Smooth muscle cell (in vitro differentiated cells): Measurements from ENCODE around the gene NRG3. TPM values are rescaled to one million over a fixed set of nuclear protein-coding genes. Genes with fewer than 3 reads are reported as not detected.
A peak's percentile ranks its signal among the peaks of the same experiment; 100 is the strongest.

Experiments used
- DNase-seq: peaks from one replicate; lab custom pipeline; 2025; ENCODE audit not compliant: unreplicated experiment; lab: John Stamatoyannopoulos, UW
- H2AFZ ChIP-seq: fragments of 200-600 bp; sonication (generic); 2 replicates; pipeline ENCODE4 v1.6.0; 2016; ENCODE audit warnings: antibody characterized with exemption, low read depth, mild to moderate bottlenecking
- H3F3A ChIP-seq: fragments of 200-600 bp; sonication (generic); 2 replicates; pipeline ENCODE4 v1.6.0; 2017; ENCODE audit warnings: antibody characterized with exemption, low read depth
- H3K27ac ChIP-seq: fragments of 200-600 bp; sonication (generic); 2 replicates; pipeline ENCODE4 v1.5.1; 2016; ENCODE audit warnings: low read depth, mild to moderate bottlenecking
- H3K27me3 ChIP-seq: fragments of 200-600 bp; sonication (generic); 2 replicates; pipeline ENCODE4 v1.6.1; 2016; ENCODE audit warnings: low read depth, mild to moderate bottlenecking
- H3K36me3 ChIP-seq: fragments of 200-600 bp; sonication (generic); 2 replicates; pipeline ENCODE4 v1.5.1; 2016; ENCODE audit warnings: low read depth
- H3K4me1 ChIP-seq: fragments of 200-600 bp; sonication (generic); 2 replicates; pipeline ENCODE4 v1.5.1; 2016; ENCODE audit warnings: low read depth
- H3K4me2 ChIP-seq: fragments of 200-600 bp; sonication (generic); 2 replicates; pipeline ENCODE4 v1.6.0; 2016; ENCODE audit warnings: mild to moderate bottlenecking
- H3K4me3 ChIP-seq: fragments of 200-600 bp; sonication (generic); 2 replicates; pipeline ENCODE4 v1.5.1; 2016; ENCODE audit warnings: mild to moderate bottlenecking
- H3K79me2 ChIP-seq: fragments of 200-600 bp; sonication (generic); 2 replicates; pipeline ENCODE4 v1.6.0; 2016; ENCODE audit warnings: low read depth, mild to moderate bottlenecking
- H3K9ac ChIP-seq: fragments of 200-600 bp; sonication (generic); 2 replicates; pipeline ENCODE4 v1.6.0; 2016; ENCODE audit warnings: low read depth
- H3K9me3 ChIP-seq: fragments of 200-600 bp; sonication (generic); replicated peaks from 2 replicates; pipeline ENCODE4 v1.5.1; 2016; ENCODE audit warnings: low read depth
- H4K20me1 ChIP-seq: fragments of 200-600 bp; sonication (generic); 2 replicates; pipeline ENCODE4 v1.6.0; 2016; ENCODE audit warnings: low read depth
- WGBS: methylation state at CpG from one replicate; pipeline ENCODE4 v1.1.7; 2016; ENCODE audit warnings: low lambda C conversion rate; 5-methylcytosine and 5-hydroxymethylcytosine counted together
- polyA plus RNA-seq: library from polyadenylated mRNA; unstranded; fragments of >200 nt; fragmentation: Nextera tagmentation; extraction: Ambion mirVana; gene quantifications from 2 replicates; pipeline ENCODE4 v1.2.1, GENCODE V29; 2016
- total RNA-seq: library from RNA; depleted of rRNA; stranded (reverse); fragments of >200 nt; gene quantifications from 2 replicates; pipeline ENCODE4 v1.2.3, GENCODE V29; 2014
- TF ChIP-seq, protein P1 (sequence below): fragments of 200-600 bp; sonication (generic); IDR thresholded peaks from 2 replicates; pipeline ENCODE4 v1.5.1; 2017; ENCODE audit warnings: borderline replicate concordance, mild to moderate bottlenecking, antibody characterized with exemption; ENCODE audit not compliant: insufficient read depth, poor library complexity, severe bottlenecking

Gene NRG3
- total and polyA plus RNA-seq, 2 experiments from 2014 or later = 4.0 to 4.8 TPM

DNA sequence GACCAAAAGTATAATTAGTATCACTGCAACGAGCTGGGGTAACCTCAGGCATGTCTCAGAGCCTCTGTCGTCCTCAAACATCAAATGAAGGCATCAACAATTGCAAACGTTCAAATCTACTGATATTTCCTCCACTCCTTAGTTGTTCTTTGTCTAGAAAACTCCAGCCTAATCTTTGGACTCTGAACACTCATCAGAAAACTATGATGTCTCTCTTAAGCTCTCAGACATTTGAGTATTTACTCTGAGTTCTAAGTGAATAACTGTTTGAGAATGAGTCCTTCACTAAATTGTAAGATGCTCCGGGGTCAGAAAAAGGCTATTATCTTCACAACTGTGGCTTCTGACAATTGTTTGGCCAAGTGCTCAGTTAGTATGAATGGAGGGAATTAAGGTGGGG lies 536.4 kb downstream of the NRG3 start:
- H2AFZ ChIP-seq = peak overlapping the region; percentile 40
- peak overlapping the region; percentile 16 for H3K9ac ChIP-seq
- H4K20me1 ChIP-seq = no peaks in the 10 kb centered on the region
- peaks cover 10% of the 10 kb centered on the region for H3F3A ChIP-seq
- no peak overlapping the region for H3K4me3 ChIP-seq
- H3K36me3 ChIP-seq = no peaks in the 10 kb centered on the region
- DNase-seq = no peak
- H3K27me3 ChIP-seq = no peaks in the 10 kb centered on the region
- H3K4me1 ChIP-seq = no peaks in the 10 kb centered on the region
- peak overlapping the region; percentile 68 for H3K27ac ChIP-seq
- no peaks in the 10 kb centered on the region for H3K79me2 ChIP-seq
- WGBS = 25% methylated on average over 4 of the region's 4 CpGs
- peak overlapping the region; percentile 25 for H3K4me2 ChIP-seq
- H3K9me3 ChIP-seq = no peaks in the 10 kb centered on the region
- TF ChIP-seq, protein P1, sequence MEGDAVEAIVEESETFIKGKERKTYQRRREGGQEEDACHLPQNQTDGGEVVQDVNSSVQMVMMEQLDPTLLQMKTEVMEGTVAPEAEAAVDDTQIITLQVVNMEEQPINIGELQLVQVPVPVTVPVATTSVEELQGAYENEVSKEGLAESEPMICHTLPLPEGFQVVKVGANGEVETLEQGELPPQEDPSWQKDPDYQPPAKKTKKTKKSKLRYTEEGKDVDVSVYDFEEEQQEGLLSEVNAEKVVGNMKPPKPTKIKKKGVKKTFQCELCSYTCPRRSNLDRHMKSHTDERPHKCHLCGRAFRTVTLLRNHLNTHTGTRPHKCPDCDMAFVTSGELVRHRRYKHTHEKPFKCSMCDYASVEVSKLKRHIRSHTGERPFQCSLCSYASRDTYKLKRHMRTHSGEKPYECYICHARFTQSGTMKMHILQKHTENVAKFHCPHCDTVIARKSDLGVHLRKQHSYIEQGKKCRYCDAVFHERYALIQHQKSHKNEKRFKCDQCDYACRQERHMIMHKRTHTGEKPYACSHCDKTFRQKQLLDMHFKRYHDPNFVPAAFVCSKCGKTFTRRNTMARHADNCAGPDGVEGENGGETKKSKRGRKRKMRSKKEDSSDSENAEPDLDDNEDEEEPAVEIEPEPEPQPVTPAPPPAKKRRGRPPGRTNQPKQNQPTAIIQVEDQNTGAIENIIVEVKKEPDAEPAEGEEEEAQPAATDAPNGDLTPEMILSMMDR = no peak

DNA sequence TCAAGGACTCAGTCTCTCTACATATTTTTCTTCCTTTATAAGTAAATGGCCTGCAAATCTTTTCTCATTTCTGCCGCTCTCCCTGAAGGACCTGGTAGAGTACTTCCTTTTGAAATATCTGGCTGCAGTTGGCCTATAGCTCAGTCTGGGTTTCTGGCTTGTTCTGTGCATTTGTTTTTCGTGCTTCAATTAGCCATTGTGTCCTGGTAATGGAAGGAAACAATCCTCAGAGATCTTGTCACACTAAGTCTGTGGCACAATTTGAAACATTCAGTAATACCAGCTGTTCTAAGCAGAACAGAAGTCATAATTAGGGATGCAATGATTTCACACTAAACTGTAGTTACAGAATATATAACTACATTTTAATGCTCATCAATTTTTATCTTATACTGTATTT lies 545.0 kb downstream of the NRG3 start:
- TF ChIP-seq, protein P1 = no peak
- no peaks in the 10 kb centered on the region for H3K4me1 ChIP-seq
- H2AFZ ChIP-seq = peak overlapping the region; percentile 19
- no peaks in the 10 kb centered on the region for H3K27me3 ChIP-seq
- DNase-seq = no peak
- no peaks in the 10 kb centered on the region for H3K36me3 ChIP-seq
- no peaks in the 10 kb centered on the region for H3F3A ChIP-seq
- H3K4me2 ChIP-seq = no peak overlapping the region
- no peak overlapping the region for H3K9ac ChIP-seq
- no peak overlapping the region for H3K4me3 ChIP-seq
- no peaks in the 10 kb centered on the region for H4K20me1 ChIP-seq
- no peaks in the 10 kb centered on the region for H3K9me3 ChIP-seq
- no peak overlapping the region for H3K27ac ChIP-seq
- WGBS = 83% methylated on average over 2 of the region's 2 CpGs
- no peaks in the 10 kb centered on the region for H3K79me2 ChIP-seq

DNA sequence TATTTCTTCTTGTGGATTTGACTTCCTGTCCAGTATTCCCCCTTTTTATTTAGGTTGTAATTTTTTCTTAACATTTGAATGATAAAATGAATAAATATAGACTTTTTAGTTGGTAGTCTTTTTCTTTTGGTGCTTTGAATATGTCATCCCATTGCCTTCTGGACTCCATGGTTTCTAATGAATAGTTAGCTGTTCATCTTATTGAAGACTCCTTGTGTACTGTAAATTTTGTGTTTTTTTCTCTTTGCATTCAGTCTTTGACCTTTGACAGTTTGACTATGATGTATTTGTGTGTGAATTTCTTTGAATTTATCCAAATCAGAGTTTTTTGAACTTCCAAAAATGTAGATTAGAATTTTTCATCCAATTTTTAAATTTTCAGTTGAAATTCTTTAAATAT lies 554.3 kb downstream of the NRG3 start:
- TF ChIP-seq, protein P1 = no peak
- Histone ChIP-seq H4K20me1 (no peaks in the 10 kb centered on the region), H3K27me3 (no peaks in the 10 kb centered on the region)

GRCh38 chr10:82438277-82438676 lies 563.3 kb downstream of the NRG3 start:
- no peaks in the 10 kb centered on the region for H3F3A ChIP-seq
- no peak overlapping the region for H3K4me3 ChIP-seq
- H3K79me2 ChIP-seq = no peaks in the 10 kb centered on the region
- TF ChIP-seq, protein P1 = no peak
- WGBS = 73% methylated on average over 1 of the region's 1 CpG
- no peak for DNase-seq
- H3K4me2 ChIP-seq = no peak overlapping the region
- no peaks in the 10 kb centered on the region for H3K27me3 ChIP-seq
- H3K36me3 ChIP-seq = no peaks in the 10 kb centered on the region
- H4K20me1 ChIP-seq = no peaks in the 10 kb centered on the region
- no peak overlapping the region for H3K9ac ChIP-seq
- H2AFZ ChIP-seq = no peak overlapping the region
- H3K4me1 ChIP-seq = peaks cover 6% of the 10 kb centered on the region
- no peaks in the 10 kb centered on the region for H3K9me3 ChIP-seq
- no peak overlapping the region for H3K27ac ChIP-seq

More for the DNA sequence above, 554.3 kb downstream of the NRG3 start:
- Histone ChIP-seq H3K4me3 (no peak overlapping the region), H3K9me3 (peaks cover 18% of the 10 kb centered on the region), H3K36me3 (no peaks in the 10 kb centered on the region), H3K27ac (no peak overlapping the region), H3K79me2 (no peaks in the 10 kb centered on the region), H3K4me2 (no peak overlapping the region), H3K9ac (no peak overlapping the region), H2AFZ (no peak overlapping the region), H3K4me1 (no peaks in the 10 kb centered on the region), H3F3A (no peaks in the 10 kb centered on the region)
- no peak for DNase-seq
